ENCODE results near the gene CCDC191. TPM values are rescaled to one million over a fixed set of nuclear protein-coding genes. Genes with fewer than 3 reads are reported as not detected.

The CCDC191 gene
- total and polyA plus RNA-seq, 2 of the 4 experiments (the other 2 are of a cell fraction), result 0.72 to 1.1 TPM

- Histone ChIP-seq H2BK5ac (ENCODE audit: low read depth, low read length, poor library complexity, severe bottlenecking) (no peak overlapping the region), H2BK15ac (ENCODE audit: low read depth, low read length) (no peak overlapping the region), H3K56ac (ENCODE audit: extremely low read depth, insufficient read depth, low read length) (no peak overlapping the region), H3K18ac (ENCODE audit: low read depth, low read length) (no peak overlapping the region), H2AK9ac (replicated peaks; ENCODE audit: low read depth, low read length, poor library complexity) (no peak overlapping the region), H3K23ac (ENCODE audit: low read depth, low read length) (no peak overlapping the region), H4K91ac (ENCODE audit: insufficient read depth, low read depth, low read length) (no peak overlapping the region), H3K4me1 (ENCODE audit: control insufficient read depth, insufficient read depth, low read length) (peaks cover 3% of the 10 kb centered on the region; the same call in 1 of the 2 replicates), H4K20me1 (ENCODE audit: insufficient read depth, low read length) (no peaks in the 10 kb centered on the region), H3K4me2 (ENCODE audit: low read depth, low read length) (no peak overlapping the region), H3K4ac (ENCODE audit: low read depth, low read length) (no peak overlapping the region), H3K4me3 (ENCODE audit: insufficient read depth, low read depth, low read length) (no peak overlapping the region), H2AFZ (replicated peaks; ENCODE audit: low read length, poor library complexity) (no peak overlapping the region), H2AK5ac (ENCODE audit: low read depth, low read length) (no peak overlapping the region), H3K79me1 (ENCODE audit: low read depth in 1 of 2, low read length in 2 of 2) (no peaks in the 10 kb centered on the region), H3K27me3 (ENCODE audit: control insufficient read depth, insufficient read depth, low read length) (no peaks in the 10 kb centered on the region), H3K36me3 (ENCODE audit: control insufficient read depth, insufficient read depth, low read length) (peaks cover 14% of the 10 kb centered on the region), H3K27ac (ENCODE audit: insufficient read depth, low read length) (no peak overlapping the region), H2BK120ac (ENCODE audit: low read depth, low read length) (no peak overlapping the region), H3K9me1 (ENCODE audit: insufficient read depth, low read length) (no peaks in the 10 kb centered on the region; the same call in 1 of the 2 replicates), H3K9ac (ENCODE audit: low read depth, low read length) (no peak overlapping the region), H3K14ac (replicated peaks; ENCODE audit: low read depth, low read length) (no peak overlapping the region), H3K9me3 (ENCODE audit: control insufficient read depth, insufficient read depth, low read length) (no peaks in the 10 kb centered on the region), H4K5ac (ENCODE audit: low read depth, low read length) (no peak overlapping the region), H2BK20ac (ENCODE audit: low read depth, low read length) (no peak overlapping the region), H4K8ac (ENCODE audit: low read depth in 2 of 2, low read length in 2 of 2) (no peak overlapping the region)
- dilution Hi-C loops (cut with HindIII; ENCODE audit: low sequenced_read_pairs, unreplicated experiment), result no loop called here
- POLR2A ChIA-PET (ENCODE audit: unreplicated experiment), result no interaction called here
- intact Hi-C loops (cut with micrococcal nuclease), result no loop called here
- BruUV-seq (replicated peaks), result no TSS peak
- TF ChIP-seq FOS (IDR thresholded peaks at IDR 0.05; ENCODE audit: low read depth, low read length) (no peak), MAFK (IDR thresholded peaks at IDR 0.05; ENCODE audit: low read depth, low read length) (no peak), MAZ (IDR thresholded peaks at IDR 0.05; ENCODE audit: borderline replicate concordance, low read depth, low read length) (no peak), MXI1 (IDR thresholded peaks at IDR 0.05; ENCODE audit: borderline replicate concordance, low read depth, low read length) (no peak), RCOR1 (IDR thresholded peaks at IDR 0.05; ENCODE audit: insufficient replicate concordance, low read length) (no peak), SMC3 (IDR thresholded peaks at IDR 0.05; ENCODE audit: low read depth, low read length) (no peak), POLR2A (IDR thresholded peaks at IDR 0.05; ENCODE audit: low read depth, low read length) (no peak), CEBPB (IDR thresholded peaks at IDR 0.05; ENCODE audit: low read depth, low read length) (no peak), BHLHE40 (IDR thresholded peaks at IDR 0.05; ENCODE audit: low read depth, low read length) (no peak), RAD21 (IDR thresholded peaks at IDR 0.05; ENCODE audit: low read length) (no peak)
- CTCF ChIA-PET, result no interaction called here
- no peak for ATAC-seq (ENCODE audit: low read depth)
- no peak for DNase-seq
- in situ Hi-C loops (cut with MboI; ENCODE audit: low sequenced_read_pairs), result no loop called here
These were observed 33.3 kb upstream of the CCDC191 start for GRCh38 chr3:114089675-114090074.
